ENCODE results near the gene PRDM16. TPM values are rescaled to one million over a fixed set of nuclear protein-coding genes. Genes with fewer than 3 reads are reported as not detected.
A peak's percentile ranks its signal among the peaks of the same experiment; 100 is the strongest.

Gene PRDM16
- total RNA-seq, 4 donors from 2014 or later: 5.9 to 41.7 (median 11.2) TPM

- TF ChIP-seq EP300 (IDR thresholded peaks at IDR 0.05): no peak
- no peak for TF ChIP-seq CTCF (IDR thresholded peaks at IDR 0.05)
- no peak for TF ChIP-seq POLR2A (IDR thresholded peaks at IDR 0.05)
- Histone ChIP-seq H3K27me3 (peaks cover 0 to 14% of the 10 kb centered on the region in 2 donors), H3K36me3 (no peaks in the 10 kb centered on the region), H3K4me1 (peaks cover 0 to 57% (median 39%) of the 10 kb centered on the region in 4 donors), H3K4me3 (no peak overlapping the region), H3K27ac (peak overlapping the region; percentile 76 to 97 (median 88)), H3K9me3 (no peaks in the 10 kb centered on the region)
- peak in 1 of 2 donors; percentile 16 for DNase-seq (ENCODE audit: low spot score in 2 of 2)
- WGBS, 2 donors: 58 to 64% methylated on average over 16 to 21 of the region's 24 CpGs
These were observed 243.4 kb downstream of the PRDM16 start for GRCh38 chr1:3312310-3312897.

- peaks cover 0 to 14% of the 10 kb centered on the region in 2 donors for H3K27me3 ChIP-seq
- peak overlapping the region; percentile 76 to 97 (median 88) for H3K27ac ChIP-seq
- WGBS, 2 donors: 8 to 22% methylated on average over 22 to 37 of the region's 38 CpGs
- no peaks in the 10 kb centered on the region for H3K36me3 ChIP-seq
- H3K9me3 ChIP-seq: no peaks in the 10 kb centered on the region
- DNase-seq (ENCODE audit: low spot score in 2 of 2): peak; percentile 81 to 89
- H3K4me1 ChIP-seq: peaks cover 0 to 51% (median 36%) of the 10 kb centered on the region in 4 donors
- TF ChIP-seq CTCF (IDR thresholded peaks at IDR 0.05) (no peak), POLR2A (IDR thresholded peaks at IDR 0.05) (peak; percentile 27 to 34), EP300 (IDR thresholded peaks at IDR 0.05) (peak in 1 of 2 donors; percentile 87)
- H3K4me3 ChIP-seq: peak overlapping the region in 1 of 4 donors; percentile 2
These were observed 244.0 kb downstream of the PRDM16 start for GRCh38 chr1:3312898-3313575.

GRCh38 chr1:3313576-3313950 is 244.6 kb downstream of the PRDM16 start:
- H3K9me3 ChIP-seq: no peaks in the 10 kb centered on the region
- peak overlapping the region; percentile 76 to 97 (median 88) for H3K27ac ChIP-seq
- TF ChIP-seq CTCF (IDR thresholded peaks at IDR 0.05) (no peak), EP300 (IDR thresholded peaks at IDR 0.05) (no peak), POLR2A (IDR thresholded peaks at IDR 0.05) (no peak)
- DNase-seq (ENCODE audit: low spot score in 2 of 2): peak; percentile 82 to 86
- H3K4me1 ChIP-seq: peaks cover 0 to 51% (median 34%) of the 10 kb centered on the region in 4 donors
- peaks cover 0 to 14% of the 10 kb centered on the region in 2 donors for H3K27me3 ChIP-seq
- H3K36me3 ChIP-seq: no peaks in the 10 kb centered on the region
- H3K4me3 ChIP-seq: peak overlapping the region in 1 of 4 donors; percentile 2
- 4 to 11% methylated on average over 22 of the region's 22 CpGs for WGBS, 2 donors

GRCh38 chr1:3314491-3315381 is 245.7 kb downstream of the PRDM16 start:
- H3K4me3 ChIP-seq: no peak overlapping the region
- H3K4me1 ChIP-seq: peaks cover 0 to 62% (median 34%) of the 10 kb centered on the region in 4 donors
- DNase-seq (ENCODE audit: low spot score in 2 of 2): no peak
- H3K36me3 ChIP-seq: no peaks in the 10 kb centered on the region
- H3K9me3 ChIP-seq: no peaks in the 10 kb centered on the region
- TF ChIP-seq POLR2A (IDR thresholded peaks at IDR 0.05) (no peak), CTCF (IDR thresholded peaks at IDR 0.05) (no peak), EP300 (IDR thresholded peaks at IDR 0.05) (no peak)
- peaks cover 0 to 23% of the 10 kb centered on the region in 2 donors for H3K27me3 ChIP-seq
- 15 to 24% methylated on average over 22 of the region's 22 CpGs for WGBS, 2 donors
- H3K27ac ChIP-seq: peak overlapping the region; percentile 76 to 97 (median 88)
